Activated CD4-positive, alpha-beta T cell treated with anti-CD3 and anti-CD28 coated beads, Interleukin-2, amount 50 U/mL, for 16 hours (primary cell): ENCODE measurements around the gene AGXT2.

Experiments
- DNase-seq: peaks from one replicate; pipeline ENCODE4 v3.0.0-alpha.2; 2020

Gene AGXT2

DNA sequence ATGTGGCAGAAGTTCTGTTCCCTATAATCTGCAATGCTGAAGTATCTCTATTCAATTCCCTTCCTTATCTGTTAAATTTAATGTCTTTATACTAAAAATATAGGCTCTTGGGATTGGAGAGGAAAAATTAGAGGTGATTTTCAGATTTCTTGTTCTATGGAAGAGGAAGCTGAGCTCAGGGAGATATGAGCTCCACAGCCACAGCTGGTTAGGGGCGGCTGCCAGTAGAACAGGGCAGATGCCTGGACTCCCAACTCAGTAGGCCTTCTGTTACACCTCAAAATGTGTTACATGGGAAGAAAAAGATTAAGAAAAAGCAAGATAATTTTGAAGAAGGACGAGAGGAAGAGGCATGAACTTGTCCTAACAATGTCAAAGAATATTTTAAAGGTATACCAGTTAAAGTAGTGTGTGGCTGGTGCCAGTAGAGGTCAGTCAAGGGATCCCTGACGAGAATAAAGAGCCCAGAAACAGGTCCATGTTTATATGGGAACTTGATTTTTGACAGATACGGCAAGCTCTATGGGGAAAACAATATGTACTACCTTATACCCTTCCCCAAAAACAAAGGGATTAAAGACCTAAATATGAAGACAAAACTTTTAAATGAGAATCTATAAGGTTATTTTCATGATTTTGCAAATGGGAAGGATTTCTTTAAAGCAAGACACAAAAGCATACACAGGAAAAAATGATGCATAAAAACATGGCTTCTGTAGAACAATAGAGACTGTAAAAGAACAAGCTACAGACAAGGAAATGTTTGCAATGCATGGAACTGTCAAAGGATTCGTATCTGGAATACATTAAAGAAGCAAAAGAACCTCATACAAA, 89.7 kb downstream of the AGXT2 start:
- DNase-seq = peak; percentile 24

DNA sequence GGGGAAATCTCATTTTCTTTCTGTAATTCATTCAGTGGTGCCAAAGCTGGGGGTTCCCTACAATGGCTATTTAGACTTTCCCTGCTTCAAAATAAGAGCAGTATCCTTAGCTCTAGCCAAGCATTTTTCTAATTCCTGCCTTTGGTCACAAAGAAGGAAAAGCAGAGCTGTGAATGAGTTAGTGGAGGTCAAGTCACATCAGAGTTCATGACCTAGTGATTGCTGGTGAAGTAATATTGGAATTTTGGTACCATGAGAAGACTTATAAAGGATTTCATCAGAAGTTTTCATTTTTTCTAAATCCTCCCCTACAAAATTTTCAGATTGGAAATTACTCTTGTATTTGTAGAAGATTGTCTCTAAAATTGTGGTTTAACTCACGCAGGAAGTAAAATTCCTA, 90.4 kb downstream of the AGXT2 start:
- DNase-seq = no peak
